PC-9 (cell line): ENCODE data around the gene SULT1C4. TPM values are rescaled to one million over a fixed set of nuclear protein-coding genes. Genes with fewer than 3 reads are reported as not detected.

Source experiments
- BruUV-seq: library from RNA; stranded (reverse); fragments of 400-500 nt; replicated peaks from 2 replicates; lab custom pipeline; 2021; lab: Mats Ljungman, UMichigan
- CTCF ChIA-PET: fragments of 300-600 bp; sonication (Branson Sonifier 250); formaldehyde crosslinking; loops from one replicate; lab custom pipeline; 2022; ENCODE audit warnings: antibody characterized with exemption; lab: Charles Lee
- POLR2A ChIA-PET: fragments of 300-600 bp; sonication (Branson Sonifier 250); formaldehyde crosslinking; loops from one replicate; lab custom pipeline; 2022; ENCODE audit warnings: antibody characterized with exemption; ENCODE audit not compliant: unreplicated experiment; lab: Charles Lee
- DNase-seq, 2 experiments: peaks; one replicate each; pipeline versions ENCODE4 v3.0.0 to v3.0.0-alpha.2; 2015 to 2022; ENCODE audit warnings: mixed read lengths in 1 of 2
- H2AFZ ChIP-seq: fragments of 200-600 bp; sonication (generic); 2 replicates; pipeline ENCODE4 v1.8.1; 2017; ENCODE audit warnings: antibody characterized with exemption
- H3F3A ChIP-seq: fragments of 200-600 bp; sonication (generic); 2 replicates; pipeline ENCODE4 v1.8.1; 2017; ENCODE audit warnings: antibody characterized with exemption, mild to moderate bottlenecking, low read depth; ENCODE audit not compliant: insufficient read depth
- H3K27ac ChIP-seq: fragments of 200-600 bp; sonication (generic); 2 replicates; pipeline ENCODE4 v1.6.1; 2016; ENCODE audit warnings: mixed run types
- H3K27me3 ChIP-seq: fragments of 200-600 bp; sonication (generic); 2 replicates; pipeline ENCODE4 v1.6.1; 2016; ENCODE audit warnings: low read depth, mixed run types; ENCODE audit not compliant: insufficient read depth
- H3K36me3 ChIP-seq: fragments of 200-600 bp; sonication (generic); 2 replicates; pipeline ENCODE4 v1.6.1; 2016; ENCODE audit warnings: low read depth, mixed run types
- H3K4me1 ChIP-seq: fragments of 200-600 bp; sonication (generic); replicated peaks from 2 replicates; pipeline ENCODE4 v1.6.1; 2016; ENCODE audit warnings: mixed run types; ENCODE audit not compliant: insufficient read depth
- H3K4me2 ChIP-seq: fragments of 200-600 bp; sonication (generic); 2 replicates; pipeline ENCODE4 v1.6.1; 2017; ENCODE audit warnings: mixed run types
- H3K4me3 ChIP-seq: fragments of 200-600 bp; sonication (generic); 2 replicates; pipeline ENCODE4 v1.6.1; 2016; ENCODE audit warnings: mixed run types
- H3K79me2 ChIP-seq: fragments of 200-600 bp; sonication (generic); 2 replicates; pipeline ENCODE4 v1.6.1; 2017; ENCODE audit warnings: low read depth, mixed run types
- H3K9me2 ChIP-seq: fragments of 200-600 bp; sonication (generic); 2 replicates; pipeline ENCODE4 v1.8.1; 2017; ENCODE audit warnings: mild to moderate bottlenecking; ENCODE audit not compliant: insufficient read depth
- H3K9me3 ChIP-seq: fragments of 200-600 bp; sonication (generic); 2 replicates; pipeline ENCODE4 v1.8.1; 2016; ENCODE audit warnings: low read depth; ENCODE audit not compliant: insufficient read depth
- H4K20me1 ChIP-seq: fragments of 200-600 bp; sonication (generic); 2 replicates; pipeline ENCODE4 v1.8.1; 2017; ENCODE audit not compliant: insufficient read depth
- CTCF ChIP-seq: fragments of 200-600 bp; sonication (generic); conservative IDR thresholded peaks from 2 replicates; pipeline ENCODE4 v1.6.1; 2017; ENCODE audit warnings: mixed run types, antibody characterized with exemption, mild to moderate bottlenecking, moderate library complexity
- EZH2 ChIP-seq: fragments of 200-600 bp; sonication (generic); IDR thresholded peaks from 2 replicates; pipeline ENCODE4 v1.8.0; 2017; ENCODE audit warnings: antibody characterized with exemption, low read depth
- intact Hi-C: fragments of 100-400 bp; cut with micrococcal nuclease; formaldehyde crosslinking; loops from one replicate; pipeline ENCODE4 v1.10.0; 2022; ENCODE audit not compliant: unreplicated experiment
- total RNA-seq: library from RNA; stranded (reverse); gene quantifications from 2 replicates; pipeline ENCODE4 v1.2.3, GENCODE V29; 2021

SULT1C4 gene
- total RNA-seq, 1 experiment from 2014 or later: not detected

GRCh38 chr2:108378851-108379250, 1.1 kb downstream of the SULT1C4 start:
- BruUV-seq: no TSS peak
- Histone ChIP-seq H2AFZ (no peak overlapping the region), H3K9me2 (no peaks in the 10 kb centered on the region), H3K4me2 (no peak overlapping the region), H3K27ac (no peak overlapping the region), H3K79me2 (no peaks in the 10 kb centered on the region), H3K27me3 (no peaks in the 10 kb centered on the region), H3F3A (no peaks in the 10 kb centered on the region), H4K20me1 (no peaks in the 10 kb centered on the region), H3K36me3 (no peaks in the 10 kb centered on the region), H3K4me1 (no peaks in the 10 kb centered on the region), H3K4me3 (no peak overlapping the region), H3K9me3 (no peaks in the 10 kb centered on the region)
- POLR2A ChIA-PET: no interaction called here
- TF ChIP-seq EZH2 (no peak), CTCF (no peak)
- DNase-seq: no peak
- intact Hi-C loops: no loop called here
- CTCF ChIA-PET: no interaction called here

GRCh38 chr2:108382196-108382595, 4.4 kb downstream of the SULT1C4 start:
- BruUV-seq: no TSS peak
- H4K20me1 ChIP-seq: no peaks in the 10 kb centered on the region
- no peak overlapping the region for H3K27ac ChIP-seq
- no peaks in the 10 kb centered on the region for H3K27me3 ChIP-seq
- POLR2A ChIA-PET: no interaction called here
- no peaks in the 10 kb centered on the region for H3K36me3 ChIP-seq
- DNase-seq: no peak
- no peak overlapping the region for H3K4me2 ChIP-seq
- H3K9me2 ChIP-seq: no peaks in the 10 kb centered on the region
- H3K9me3 ChIP-seq: no peaks in the 10 kb centered on the region
- TF ChIP-seq EZH2: no peak
- TF ChIP-seq CTCF: no peak
- no peaks in the 10 kb centered on the region for H3F3A ChIP-seq
- no peaks in the 10 kb centered on the region for H3K79me2 ChIP-seq
- H3K4me3 ChIP-seq: no peak overlapping the region
- no peaks in the 10 kb centered on the region for H3K4me1 ChIP-seq
- no peak overlapping the region for H2AFZ ChIP-seq
- CTCF ChIA-PET: no interaction called here
- intact Hi-C loops: no loop called here

- Histone ChIP-seq H3K79me2 (no peaks in the 10 kb centered on the region), H3F3A (no peaks in the 10 kb centered on the region), H3K9me3 (no peaks in the 10 kb centered on the region), H3K27me3 (no peaks in the 10 kb centered on the region), H3K27ac (no peak overlapping the region), H3K9me2 (no peaks in the 10 kb centered on the region), H3K4me3 (no peak overlapping the region), H2AFZ (no peak overlapping the region), H3K4me1 (no peaks in the 10 kb centered on the region), H3K4me2 (no peak overlapping the region), H4K20me1 (no peaks in the 10 kb centered on the region), H3K36me3 (no peaks in the 10 kb centered on the region)
- no peak for DNase-seq
- no peak for TF ChIP-seq EZH2
- CTCF ChIA-PET: no interaction called here
- POLR2A ChIA-PET: no interaction called here
- intact Hi-C loops: no loop called here
- no TSS peak for BruUV-seq
Observed at GRCh38 chr2:108383146-108383830, 5.5 kb downstream of the SULT1C4 start.
